PC-3 (cell line): Measurements from ENCODE around the gene CCDC7.

Experiments
- EZH2 ChIP-seq: fragments of 300-600 bp; sonication (generic); IDR thresholded peaks from one replicate; pipeline ENCODE4 v1.6.1; 2017; ENCODE audit warnings: antibody characterized with exemption, mild to moderate bottlenecking, low read length; ENCODE audit not compliant: unreplicated experiment
- TF ChIP-seq, protein P1 (sequence below): fragments of 300-600 bp; sonication (generic); conservative IDR thresholded peaks from 2 replicates; pipeline ENCODE4 v1.5.1; 2017; ENCODE audit warnings: antibody characterized with exemption, low read depth, mild to moderate bottlenecking, low read length

DNA sequence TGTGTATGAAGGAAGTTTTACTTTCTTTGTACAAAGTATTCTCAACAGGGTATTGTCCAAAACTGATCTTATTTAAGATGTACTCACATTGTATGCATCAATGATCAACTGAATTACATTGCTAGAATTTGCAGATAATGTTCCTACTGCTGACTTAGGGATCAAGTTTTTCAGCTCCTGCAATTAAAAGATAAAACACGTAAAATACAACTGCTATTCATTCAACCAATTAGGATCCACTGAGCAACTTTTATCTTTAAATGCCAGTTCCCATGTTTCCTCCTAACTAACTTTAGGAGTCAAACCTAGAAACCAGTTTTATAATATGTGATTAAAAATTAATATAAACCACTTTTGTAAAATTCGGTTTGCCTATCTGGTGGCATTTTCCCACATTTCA lies 476.2 kb downstream of the CCDC7 start:
- TF ChIP-seq, protein P1, sequence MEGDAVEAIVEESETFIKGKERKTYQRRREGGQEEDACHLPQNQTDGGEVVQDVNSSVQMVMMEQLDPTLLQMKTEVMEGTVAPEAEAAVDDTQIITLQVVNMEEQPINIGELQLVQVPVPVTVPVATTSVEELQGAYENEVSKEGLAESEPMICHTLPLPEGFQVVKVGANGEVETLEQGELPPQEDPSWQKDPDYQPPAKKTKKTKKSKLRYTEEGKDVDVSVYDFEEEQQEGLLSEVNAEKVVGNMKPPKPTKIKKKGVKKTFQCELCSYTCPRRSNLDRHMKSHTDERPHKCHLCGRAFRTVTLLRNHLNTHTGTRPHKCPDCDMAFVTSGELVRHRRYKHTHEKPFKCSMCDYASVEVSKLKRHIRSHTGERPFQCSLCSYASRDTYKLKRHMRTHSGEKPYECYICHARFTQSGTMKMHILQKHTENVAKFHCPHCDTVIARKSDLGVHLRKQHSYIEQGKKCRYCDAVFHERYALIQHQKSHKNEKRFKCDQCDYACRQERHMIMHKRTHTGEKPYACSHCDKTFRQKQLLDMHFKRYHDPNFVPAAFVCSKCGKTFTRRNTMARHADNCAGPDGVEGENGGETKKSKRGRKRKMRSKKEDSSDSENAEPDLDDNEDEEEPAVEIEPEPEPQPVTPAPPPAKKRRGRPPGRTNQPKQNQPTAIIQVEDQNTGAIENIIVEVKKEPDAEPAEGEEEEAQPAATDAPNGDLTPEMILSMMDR = no peak
- TF ChIP-seq EZH2 = no peak
